K562 (cell line): ENCODE measurements around the gene SGMS1. TPM values are rescaled to one million over a fixed set of nuclear protein-coding genes. Genes with fewer than 3 reads are reported as not detected.

Source experiments
- CEBPG ChIP-seq, 3 experiments: fragments of 200-800 bp in 1 of 3; sonication (Bioruptor generic) in 1 of 3; sonication (generic) in 1 of 3; formaldehyde crosslinking in 1 of 3; IDR thresholded peaks in 2 of 3; conservative IDR thresholded peaks in 1 of 3; 2 replicates each; pipeline versions ENCODE4 v1.6.1 to v1.8.0; 2016 to 2022; ENCODE audit warnings: missing compliant biosample characterization in 2 of 3, missing genetic modification characterization in 2 of 3, mild to moderate bottlenecking in 1 of 3, missing genetic modification reagents in 1 of 3
- CXXC5 ChIP-seq: fragments of 250-450 bp; sonication (Bioruptor Pico); IDR thresholded peaks from 2 replicates; pipeline ENCODE4 v1.8.0; 2022; ENCODE audit warnings: inconsistent platforms, mild to moderate bottlenecking, moderate library complexity
- MYC ChIP-seq, 2 experiments: fragments of 250-450 bp in 1 of 2; sonication (Bioruptor Pico) in 1 of 2; IDR thresholded peaks; 2 replicates each; pipeline versions ENCODE4 v1.5.1 to v1.6.1; 2012 to 2021; ENCODE audit warnings: low read depth in 2 of 2, borderline replicate concordance in 1 of 2, improper control_type of control experiment in 1 of 2, low read length in 1 of 2, mild to moderate bottlenecking in 1 of 2, moderate library complexity in 1 of 2
- NFIX ChIP-seq: fragments of 250-450 bp; sonication (Bioruptor Pico); IDR thresholded peaks from 2 replicates; pipeline ENCODE4 v1.4.0; 2020; ENCODE audit warnings: low read depth, mild to moderate bottlenecking, moderate library complexity
- NR1H2 ChIP-seq: sonication (generic); formaldehyde crosslinking; IDR thresholded peaks from 2 replicates; pipeline ENCODE4 v1.4.0; 2020; ENCODE audit warnings: mild to moderate bottlenecking, missing genetic modification reagents
- OTX1 ChIP-seq: fragments of 450-650 bp; formaldehyde crosslinking; IDR thresholded peaks from 2 replicates; pipeline ENCODE4 v1.4.0; 2022; ENCODE audit warnings: mild to moderate bottlenecking
- PML ChIP-seq: IDR thresholded peaks from 2 replicates; pipeline ENCODE4 v1.6.1; 2012; ENCODE audit warnings: low read length, inconsistent platforms
- SIX5 ChIP-seq, 2 experiments: IDR thresholded peaks; 2 replicates each; pipeline ENCODE4 v1.6.1; 2011; ENCODE audit warnings: low read length in 2 of 2, borderline replicate concordance in 1 of 2, low read depth in 1 of 2, mild to moderate bottlenecking in 1 of 2, moderate library complexity in 1 of 2; ENCODE audit not compliant: insufficient read depth in 1 of 2
- SMAD4 ChIP-seq: fragments of 250-450 bp; sonication (Bioruptor Pico); conservative IDR thresholded peaks from 2 replicates; pipeline ENCODE4 v1.8.0; 2021; ENCODE audit warnings: inconsistent platforms, mild to moderate bottlenecking, moderate library complexity
- SPI1 ChIP-seq: IDR thresholded peaks from 2 replicates; pipeline ENCODE4 v1.6.1; 2011; ENCODE audit warnings: low read depth, low read length, control low read depth, borderline replicate concordance
- SREBF1 ChIP-seq: fragments of 150-350 bp; IDR thresholded peaks from 2 replicates; pipeline ENCODE4 v1.6.1; 2014; ENCODE audit warnings: antibody characterized with exemption, low read depth, low read length, borderline replicate concordance
- STAT5A ChIP-seq: IDR thresholded peaks from 2 replicates; pipeline ENCODE4 v1.6.1; 2012; ENCODE audit warnings: low read length, inconsistent platforms, borderline replicate concordance
- TBL1XR1 ChIP-seq, 2 experiments: IDR thresholded peaks; 2 replicates each; pipeline ENCODE4 v1.6.1; 2012; ENCODE audit warnings: improper control_type of control experiment in 2 of 2, low read length in 2 of 2, mild to moderate bottlenecking in 1 of 2
- TCF3 ChIP-seq: sonication (generic); formaldehyde crosslinking; IDR thresholded peaks from 2 replicates; pipeline ENCODE4 v1.4.0; 2020; ENCODE audit warnings: mild to moderate bottlenecking, missing genetic modification reagents
- XRCC5 ChIP-seq: fragments of 200-400 bp; formaldehyde crosslinking; IDR thresholded peaks from 2 replicates; pipeline ENCODE4 v1.6.1; 2017; ENCODE audit warnings: low read depth, mild to moderate bottlenecking, low read length
- ZEB2 ChIP-seq: fragments of 450-650 bp; IDR thresholded peaks from 2 replicates; pipeline ENCODE4 v1.6.1; 2016
- ZKSCAN1 ChIP-seq: fragments of 150-350 bp; IDR thresholded peaks from 2 replicates; pipeline ENCODE4 v1.6.1; 2016; ENCODE audit warnings: low read depth, low read length
- ZNF695 ChIP-seq: fragments of 450-650 bp; formaldehyde crosslinking; IDR thresholded peaks from 2 replicates; pipeline ENCODE4 v1.4.0; 2020; ENCODE audit warnings: mild to moderate bottlenecking, moderate library complexity
- polyA plus RNA-seq, 8 experiments: library from polyadenylated mRNA; depleted of rRNA in 4 of 8; stranded (reverse) in 5 of 8; unstranded in 3 of 8; fragments of >200 nt; fragmentation: Nextera tagmentation in 2 of 8; fragmentation: Illumina TruSeq in 1 of 8; extraction: Ambion mirVana in 2 of 8; extraction: Trizol in 1 of 8; gene quantifications; 2 replicates each; pipeline versions ENCODE4 v1.2.1 to v1.2.3, GENCODE V29; 2011 to 2014; ENCODE audit warnings: inconsistent platforms in 1 of 8, missing spikeins in 1 of 8
- total RNA-seq, 7 experiments: library from RNA; depleted of rRNA in 6 of 7; stranded (reverse); fragments of >200 nt in 6 of 7; fragmentation: Illumina TruSeq in 2 of 7; extraction: Trizol in 2 of 7; gene quantifications; 2 replicates each; pipeline versions ENCODE4 v1.2.1 to v1.2.3, GENCODE V29; 2011 to 2021; ENCODE audit warnings: low replicate concordance in 1 of 7
- TF ChIP-seq, protein P1 (sequence below): fragments of 450-650 bp; conservative IDR thresholded peaks from 2 replicates; pipeline ENCODE4 v1.6.1; 2016; ENCODE audit warnings: missing genetic modification characterization, low read depth, mild to moderate bottlenecking, control low read depth, missing compliant biosample characterization
- TF ChIP-seq, protein P2 (sequence below): fragments of 250-450 bp; sonication (Bioruptor Pico); IDR thresholded peaks from 2 replicates; pipeline ENCODE4 v1.4.0; 2020; ENCODE audit warnings: mild to moderate bottlenecking
- TF ChIP-seq, protein P3 (sequence below), 2 experiments: IDR thresholded peaks in 1 of 2; conservative IDR thresholded peaks in 1 of 2; 2 replicates each; pipeline ENCODE4 v1.6.1; 2016; ENCODE audit warnings: low read depth in 2 of 2, mild to moderate bottlenecking in 1 of 2, missing compliant biosample characterization in 1 of 2, missing genetic modification characterization in 1 of 2, moderate library complexity in 1 of 2

Gene SGMS1
- total and polyA plus RNA-seq, 9 of the 15 experiments (the other 6 are each of a cell fraction or from before 2014, with no cell fraction given), result 22.6 to 232 (median 82.2) TPM

DNA sequence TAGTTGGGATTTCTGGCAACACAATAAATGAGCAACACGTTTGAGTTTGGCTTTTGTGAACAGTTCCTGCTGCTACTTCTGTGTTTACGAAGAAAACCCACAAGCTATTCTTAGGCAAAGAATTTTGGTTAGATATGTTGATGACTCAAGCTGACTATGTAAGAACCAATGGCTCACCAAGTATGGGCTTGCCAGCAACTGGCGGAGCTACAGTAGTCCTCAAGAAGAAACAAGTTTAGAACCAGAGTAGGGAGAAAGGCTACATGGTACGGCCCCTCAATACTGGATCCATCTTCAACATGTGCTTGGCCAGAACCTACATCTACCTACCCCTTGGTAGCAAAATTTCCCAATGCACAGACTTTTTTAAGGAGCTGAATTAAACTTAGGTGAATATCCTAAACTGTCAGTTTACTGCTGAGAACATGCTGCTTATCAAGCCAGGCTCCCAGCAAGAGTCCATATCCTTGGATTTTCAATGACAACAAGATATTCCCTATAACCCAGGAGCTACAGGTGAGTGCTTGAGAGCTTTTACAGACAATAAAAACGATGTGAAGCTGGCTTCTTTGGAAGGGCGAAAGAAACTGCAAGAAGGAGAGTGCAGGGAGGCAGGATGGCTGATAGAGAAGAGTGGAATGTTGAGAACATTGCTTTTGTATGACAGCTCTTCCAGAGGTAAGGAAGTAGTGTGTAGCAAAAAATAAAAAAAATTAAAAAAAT lies 298.1 kb downstream of the SGMS1 start (continued):
- TF ChIP-seq MYC (IDR thresholded peaks at IDR 0.05; ENCODE audit: low read depth, low read length), result peak; percentile 64
- no peak; the same call in 1 of the 2 replicates for TF ChIP-seq MYC (CRISPR knock-in tag; IDR thresholded peaks at IDR 0.05; ENCODE audit: borderline replicate concordance, low read depth)
- TF ChIP-seq XRCC5, result no peak
- TF ChIP-seq SPI1, result no peak
- no peak for TF ChIP-seq SIX5 (IDR thresholded peaks at IDR 0.05; ENCODE audit: borderline replicate concordance in 1 of 2, insufficient read depth in 1 of 2, low read depth in 1 of 2, low read length in 2 of 2)
- TF ChIP-seq CEBPG (CRISPR knock-in tag; IDR thresholded peaks at IDR 0.05), result no peak
- 0 out of 4 replicates have a peak, but pooled peaks of 1 of the 2 experiments have one; percentile 31 for TF ChIP-seq CEBPG (tag; conservative IDR thresholded peaks at IDR 0.05 in 1 of 2, IDR thresholded peaks at IDR 0.05 in 1 of 2)
- TF ChIP-seq, protein P1, sequence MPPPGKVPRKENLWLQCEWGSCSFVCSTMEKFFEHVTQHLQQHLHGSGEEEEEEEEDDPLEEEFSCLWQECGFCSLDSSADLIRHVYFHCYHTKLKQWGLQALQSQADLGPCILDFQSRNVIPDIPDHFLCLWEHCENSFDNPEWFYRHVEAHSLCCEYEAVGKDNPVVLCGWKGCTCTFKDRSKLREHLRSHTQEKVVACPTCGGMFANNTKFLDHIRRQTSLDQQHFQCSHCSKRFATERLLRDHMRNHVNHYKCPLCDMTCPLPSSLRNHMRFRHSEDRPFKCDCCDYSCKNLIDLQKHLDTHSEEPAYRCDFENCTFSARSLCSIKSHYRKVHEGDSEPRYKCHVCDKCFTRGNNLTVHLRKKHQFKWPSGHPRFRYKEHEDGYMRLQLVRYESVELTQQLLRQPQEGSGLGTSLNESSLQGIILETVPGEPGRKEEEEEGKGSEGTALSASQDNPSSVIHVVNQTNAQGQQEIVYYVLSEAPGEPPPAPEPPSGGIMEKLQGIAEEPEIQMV (tag), result 0 out of 2 replicates have a peak, but pooled peaks have one; percentile 10
- TF ChIP-seq, protein P2, sequence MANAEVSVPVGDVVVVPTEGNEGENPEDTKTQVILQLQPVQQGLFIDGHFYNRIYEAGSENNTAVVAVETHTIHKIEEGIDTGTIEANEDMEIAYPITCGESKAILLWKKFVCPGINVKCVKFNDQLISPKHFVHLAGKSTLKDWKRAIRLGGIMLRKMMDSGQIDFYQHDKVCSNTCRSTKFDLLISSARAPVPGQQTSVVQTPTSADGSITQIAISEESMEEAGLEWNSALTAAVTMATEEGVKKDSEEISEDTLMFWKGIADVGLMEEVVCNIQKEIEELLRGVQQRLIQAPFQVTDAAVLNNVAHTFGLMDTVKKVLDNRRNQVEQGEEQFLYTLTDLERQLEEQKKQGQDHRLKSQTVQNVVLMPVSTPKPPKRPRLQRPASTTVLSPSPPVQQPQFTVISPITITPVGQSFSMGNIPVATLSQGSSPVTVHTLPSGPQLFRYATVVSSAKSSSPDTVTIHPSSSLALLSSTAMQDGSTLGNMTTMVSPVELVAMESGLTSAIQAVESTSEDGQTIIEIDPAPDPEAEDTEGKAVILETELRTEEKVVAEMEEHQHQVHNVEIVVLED (CRISPR knock-in tag), result no peak
- peak in 1 of 2 experiments; percentile 76; a peak in 1 of 4 replicates for TF ChIP-seq TBL1XR1 (IDR thresholded peaks at IDR 0.05; ENCODE audit: low read length in 2 of 2)
- TF ChIP-seq ZNF695 (CRISPR knock-in tag), result no peak
- peak; percentile 79 for TF ChIP-seq TCF3 (CRISPR knock-in tag)
- TF ChIP-seq OTX1 (CRISPR knock-in tag), result 0 out of 2 replicates have a peak, but pooled peaks have one; percentile 8
- no peak for TF ChIP-seq NFIX (CRISPR knock-in tag)
- no peak for TF ChIP-seq NR1H2
- TF ChIP-seq ZEB2, result no peak
- TF ChIP-seq SMAD4 (CRISPR knock-in tag), result peak; percentile 85
- TF ChIP-seq STAT5A, result peak; percentile 80
- TF ChIP-seq, protein P3, sequence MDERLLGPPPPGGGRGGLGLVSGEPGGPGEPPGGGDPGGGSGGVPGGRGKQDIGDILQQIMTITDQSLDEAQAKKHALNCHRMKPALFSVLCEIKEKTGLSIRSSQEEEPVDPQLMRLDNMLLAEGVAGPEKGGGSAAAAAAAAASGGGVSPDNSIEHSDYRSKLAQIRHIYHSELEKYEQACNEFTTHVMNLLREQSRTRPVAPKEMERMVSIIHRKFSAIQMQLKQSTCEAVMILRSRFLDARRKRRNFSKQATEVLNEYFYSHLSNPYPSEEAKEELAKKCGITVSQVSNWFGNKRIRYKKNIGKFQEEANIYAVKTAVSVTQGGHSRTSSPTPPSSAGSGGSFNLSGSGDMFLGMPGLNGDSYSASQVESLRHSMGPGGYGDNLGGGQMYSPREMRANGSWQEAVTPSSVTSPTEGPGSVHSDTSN (CRISPR knock-in tag; IDR thresholded peaks at IDR 0.05; ENCODE audit: low read depth), result no peak
- TF ChIP-seq, protein P3 (tag; conservative IDR thresholded peaks at IDR 0.05; ENCODE audit: low read depth), result peak; percentile 5; the same call in 1 of the 2 replicates
- TF ChIP-seq ZKSCAN1, result no peak
- no peak for TF ChIP-seq SREBF1
- TF ChIP-seq PML, result peak; percentile 55; the same call in 1 of the 2 replicates
- TF ChIP-seq CXXC5, result peak; percentile 72
